ENCODE results near the gene GPD2. TPM values are rescaled to one million over a fixed set of nuclear protein-coding genes. Genes with fewer than 3 reads are reported as not detected.
"Not testable (repeated sequence)": the region's sequence is repeated elsewhere in the genome, so short reads cannot be mapped to it uniquely, and the experiment has no call there.

GPD2 gene
- total RNA-seq, 1 donor = 59.7 TPM

DNA sequence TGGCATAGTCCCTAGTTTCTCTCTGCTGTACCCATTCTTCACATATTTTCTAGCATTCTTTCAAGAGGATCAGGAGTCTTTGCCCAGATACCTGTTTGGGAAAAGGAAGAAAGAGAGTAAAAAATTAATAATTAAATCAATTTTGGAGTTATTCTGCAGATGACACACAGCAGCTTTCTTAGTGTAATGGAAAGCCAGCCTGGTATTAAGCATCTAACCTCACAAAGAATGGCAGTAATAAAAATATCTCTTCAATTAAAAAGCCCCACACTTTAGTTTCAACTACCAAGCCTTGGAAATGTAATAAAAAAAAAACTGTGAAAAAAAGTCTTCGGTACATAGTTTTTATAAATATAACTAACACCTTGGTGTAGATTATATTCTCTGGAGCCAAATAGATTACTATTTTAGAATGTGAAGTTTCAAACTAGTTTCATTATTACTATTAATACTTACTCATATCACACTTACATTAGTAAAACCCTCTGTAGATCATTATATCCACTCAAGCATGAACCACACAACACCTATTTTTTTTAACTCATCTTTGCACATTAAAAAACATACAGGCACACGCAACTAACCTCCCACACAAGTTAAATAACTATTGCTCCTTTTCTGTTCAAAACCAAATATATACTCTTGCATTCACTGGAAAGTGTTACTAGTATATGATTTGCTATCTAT is 90.9 kb downstream of the GPD2 start:
- H3K27ac ChIP-seq (ENCODE audit: low read depth, low read length) = no peak overlapping the region
- TF ChIP-seq, protein P1, sequence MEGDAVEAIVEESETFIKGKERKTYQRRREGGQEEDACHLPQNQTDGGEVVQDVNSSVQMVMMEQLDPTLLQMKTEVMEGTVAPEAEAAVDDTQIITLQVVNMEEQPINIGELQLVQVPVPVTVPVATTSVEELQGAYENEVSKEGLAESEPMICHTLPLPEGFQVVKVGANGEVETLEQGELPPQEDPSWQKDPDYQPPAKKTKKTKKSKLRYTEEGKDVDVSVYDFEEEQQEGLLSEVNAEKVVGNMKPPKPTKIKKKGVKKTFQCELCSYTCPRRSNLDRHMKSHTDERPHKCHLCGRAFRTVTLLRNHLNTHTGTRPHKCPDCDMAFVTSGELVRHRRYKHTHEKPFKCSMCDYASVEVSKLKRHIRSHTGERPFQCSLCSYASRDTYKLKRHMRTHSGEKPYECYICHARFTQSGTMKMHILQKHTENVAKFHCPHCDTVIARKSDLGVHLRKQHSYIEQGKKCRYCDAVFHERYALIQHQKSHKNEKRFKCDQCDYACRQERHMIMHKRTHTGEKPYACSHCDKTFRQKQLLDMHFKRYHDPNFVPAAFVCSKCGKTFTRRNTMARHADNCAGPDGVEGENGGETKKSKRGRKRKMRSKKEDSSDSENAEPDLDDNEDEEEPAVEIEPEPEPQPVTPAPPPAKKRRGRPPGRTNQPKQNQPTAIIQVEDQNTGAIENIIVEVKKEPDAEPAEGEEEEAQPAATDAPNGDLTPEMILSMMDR (IDR thresholded peaks at IDR 0.05; ENCODE audit: extremely low read depth, low read depth, low read length) = no peak
- no peaks in the 10 kb centered on the region for H4K20me1 ChIP-seq (ENCODE audit: insufficient read depth, low read length)
- no peak overlapping the region for H3K4me3 ChIP-seq (ENCODE audit: insufficient read depth, low read length)
- H3K36me3 ChIP-seq (ENCODE audit: insufficient read depth, low read length) = no peaks in the 10 kb centered on the region
- H3K4me2 ChIP-seq (ENCODE audit: insufficient read depth, low read length) = no peak overlapping the region
- no peak overlapping the region for H2AFZ ChIP-seq (ENCODE audit: low read length)
- H3K9me3 ChIP-seq (ENCODE audit: low read depth, low read length) = no peaks in the 10 kb centered on the region
- H3K27me3 ChIP-seq (ENCODE audit: insufficient read depth, low read length) = no peaks in the 10 kb centered on the region
- no peaks in the 10 kb centered on the region for H3K4me1 ChIP-seq (ENCODE audit: insufficient read depth, low read length)
- no peaks in the 10 kb centered on the region for H3K79me2 ChIP-seq (ENCODE audit: insufficient read depth, low read length)
- no peak for DNase-seq (ENCODE audit: insufficient read length, low spot score, missing footprints)

DNA sequence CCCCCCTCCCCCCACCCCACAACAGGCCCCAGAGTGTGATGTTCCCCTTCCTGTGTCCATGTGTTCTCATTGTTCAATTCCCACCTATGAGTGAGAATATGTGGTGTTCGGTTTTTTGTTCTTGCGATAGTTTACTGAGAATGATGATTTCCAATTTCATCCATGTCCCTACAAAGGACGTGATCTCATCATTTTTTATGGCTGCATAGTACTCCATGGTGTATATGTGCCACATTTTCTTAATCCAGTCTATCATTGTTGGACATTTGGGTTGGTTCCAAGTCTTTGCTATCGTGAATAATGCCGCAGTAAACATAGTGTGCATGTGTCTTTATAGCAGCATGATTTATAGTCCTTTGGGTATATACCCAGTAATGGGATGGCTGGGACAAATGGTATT is 92.4 kb downstream of the GPD2 start:
- not testable (repeated sequence) for H3K27me3 ChIP-seq (ENCODE audit: insufficient read depth, low read length); H3K4me3 ChIP-seq (ENCODE audit: insufficient read depth, low read length); H2AFZ ChIP-seq (ENCODE audit: low read length); H3K4me1 ChIP-seq (ENCODE audit: insufficient read depth, low read length); H3K36me3 ChIP-seq (ENCODE audit: insufficient read depth, low read length); H3K9me3 ChIP-seq (ENCODE audit: low read depth, low read length); H4K20me1 ChIP-seq (ENCODE audit: insufficient read depth, low read length); DNase-seq (ENCODE audit: insufficient read length, low spot score, missing footprints); H3K79me2 ChIP-seq (ENCODE audit: insufficient read depth, low read length); H3K4me2 ChIP-seq (ENCODE audit: insufficient read depth, low read length); H3K27ac ChIP-seq (ENCODE audit: low read depth, low read length)

DNA sequence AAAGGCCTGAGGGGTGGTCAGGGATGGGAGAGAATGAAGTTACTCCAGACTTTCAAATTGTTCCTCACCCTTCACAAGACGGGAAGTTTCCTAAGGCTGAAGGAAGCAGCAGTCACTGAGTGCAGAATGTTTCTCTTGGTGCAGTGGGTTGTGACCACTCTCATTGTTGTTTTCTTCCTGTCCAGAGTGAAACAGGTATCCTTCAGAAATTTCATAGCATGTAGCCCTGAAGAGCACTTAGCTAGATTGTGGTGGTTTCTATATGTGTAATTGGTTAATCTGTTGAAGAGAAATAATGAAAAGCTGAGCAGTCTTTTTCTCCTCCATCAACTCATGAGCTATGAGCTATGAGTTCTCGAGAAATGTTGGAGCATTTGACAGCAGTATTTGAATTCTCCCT is 96.8 kb downstream of the GPD2 start:
- TF ChIP-seq, protein P1 (IDR thresholded peaks at IDR 0.05; ENCODE audit: extremely low read depth, low read depth, low read length) = no peak
- Histone ChIP-seq H3K27ac (ENCODE audit: low read depth, low read length) (no peak overlapping the region), H3K4me1 (ENCODE audit: insufficient read depth, low read length) (peaks cover 13% of the 10 kb centered on the region), H3K36me3 (ENCODE audit: insufficient read depth, low read length) (no peaks in the 10 kb centered on the region), H3K4me2 (ENCODE audit: insufficient read depth, low read length) (no peak overlapping the region), H4K20me1 (ENCODE audit: insufficient read depth, low read length) (no peaks in the 10 kb centered on the region), H3K9me3 (ENCODE audit: low read depth, low read length) (no peaks in the 10 kb centered on the region), H3K4me3 (ENCODE audit: insufficient read depth, low read length) (no peak overlapping the region), H3K79me2 (ENCODE audit: insufficient read depth, low read length) (no peaks in the 10 kb centered on the region), H3K27me3 (ENCODE audit: insufficient read depth, low read length) (no peaks in the 10 kb centered on the region), H2AFZ (ENCODE audit: low read length) (no peak overlapping the region)
- no peak for DNase-seq (ENCODE audit: insufficient read length, low spot score, missing footprints)

DNA sequence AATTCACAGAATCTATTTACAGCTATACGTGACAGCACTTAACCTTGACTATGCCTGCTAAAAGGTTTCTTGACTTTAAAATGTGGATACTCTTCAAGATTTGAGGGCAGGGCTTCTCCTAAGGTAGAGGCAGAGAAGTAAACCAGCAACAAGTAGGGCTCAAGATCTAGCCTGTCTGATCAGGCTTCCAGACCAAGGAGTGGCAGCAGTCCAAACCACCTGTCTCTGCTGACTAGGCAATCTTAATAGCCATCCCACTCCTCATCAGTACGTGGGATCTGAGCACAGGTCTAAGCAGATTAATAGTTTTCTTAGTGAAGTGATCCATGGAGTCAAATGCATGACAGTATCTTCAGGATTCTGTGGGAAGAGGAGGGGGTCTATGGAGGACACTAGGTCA is 100.4 kb downstream of the GPD2 start:
- TF ChIP-seq, protein P1 (IDR thresholded peaks at IDR 0.05; ENCODE audit: extremely low read depth, low read depth, low read length) = no peak
- H3K36me3 ChIP-seq (ENCODE audit: insufficient read depth, low read length) = no peaks in the 10 kb centered on the region
- peak overlapping the region; percentile 65 for H3K4me2 ChIP-seq (ENCODE audit: insufficient read depth, low read length)
- H3K9me3 ChIP-seq (ENCODE audit: low read depth, low read length) = no peaks in the 10 kb centered on the region
- no peak overlapping the region for H3K4me3 ChIP-seq (ENCODE audit: insufficient read depth, low read length)
- H4K20me1 ChIP-seq (ENCODE audit: insufficient read depth, low read length) = no peaks in the 10 kb centered on the region
- H2AFZ ChIP-seq (ENCODE audit: low read length) = no peak overlapping the region
- H3K79me2 ChIP-seq (ENCODE audit: insufficient read depth, low read length) = no peaks in the 10 kb centered on the region
- H3K4me1 ChIP-seq (ENCODE audit: insufficient read depth, low read length) = peaks cover 29% of the 10 kb centered on the region
- DNase-seq (ENCODE audit: insufficient read length, low spot score, missing footprints) = no peak
- no peak overlapping the region for H3K27ac ChIP-seq (ENCODE audit: low read depth, low read length)
- H3K27me3 ChIP-seq (ENCODE audit: insufficient read depth, low read length) = no peaks in the 10 kb centered on the region

All from osteoblast (primary cell).